HepG2 (cell line): ENCODE measurements around the gene WNT3A. TPM values are rescaled to one million over a fixed set of nuclear protein-coding genes. Genes with fewer than 3 reads are reported as not detected.
A peak's percentile ranks its signal among the peaks of the same experiment; 100 is the strongest.

Experiments used
- ATAD3A ChIP-seq: sonication (generic); formaldehyde crosslinking; IDR thresholded peaks from 2 replicates; pipeline ENCODE4 v1.4.0; 2020; ENCODE audit warnings: missing genetic modification reagents
- KDM1A ChIP-seq: IDR thresholded peaks from 2 replicates; pipeline ENCODE4 v1.6.1; 2016; ENCODE audit warnings: missing compliant biosample characterization
- NFATC3 ChIP-seq: sonication (generic); formaldehyde crosslinking; IDR thresholded peaks from 2 replicates; pipeline ENCODE4 v1.5.1; 2020; ENCODE audit warnings: mild to moderate bottlenecking, missing genetic modification reagents
- RFXAP ChIP-seq: sonication (generic); formaldehyde crosslinking; IDR thresholded peaks from 2 replicates; pipeline ENCODE4 v1.4.0; 2020; ENCODE audit warnings: missing genetic modification reagents, borderline replicate concordance
- SSRP1 ChIP-seq: IDR thresholded peaks from 2 replicates; pipeline ENCODE4 v1.6.1; 2016; ENCODE audit warnings: control low read depth
- ZFP62 ChIP-seq: sonication (generic); formaldehyde crosslinking; IDR thresholded peaks from 2 replicates; pipeline ENCODE4 v1.4.0; 2020; ENCODE audit warnings: missing genetic modification reagents
- ZNF207 ChIP-seq: fragments of 450-650 bp; IDR thresholded peaks from 2 replicates; pipeline ENCODE4 v1.6.1; 2016; ENCODE audit warnings: antibody characterized with exemption, borderline replicate concordance
- ZNF232 ChIP-seq: sonication (generic); formaldehyde crosslinking; IDR thresholded peaks from 2 replicates; pipeline ENCODE4 v1.4.0; 2020; ENCODE audit warnings: missing genetic modification reagents, borderline replicate concordance
- ZNF296 ChIP-seq: sonication (generic); formaldehyde crosslinking; conservative IDR thresholded peaks from 2 replicates; pipeline ENCODE4 v1.5.0; 2020; ENCODE audit warnings: mild to moderate bottlenecking, missing genetic modification reagents
- ZNF354B ChIP-seq: sonication (generic); formaldehyde crosslinking; IDR thresholded peaks from 2 replicates; pipeline ENCODE4 v1.8.0; 2022; ENCODE audit warnings: mild to moderate bottlenecking, missing genetic modification reagents
- polyA plus RNA-seq, 8 experiments: library from polyadenylated mRNA; depleted of rRNA in 3 of 8; stranded (reverse) in 7 of 8; unstranded in 1 of 8; fragments of >200 nt; fragmentation: Illumina TruSeq in 4 of 8; extraction: Trizol in 4 of 8; gene quantifications; 2 replicates each; pipeline versions ENCODE4 v1.2.1 to v1.2.3, GENCODE V29; 2011 to 2016; ENCODE audit warnings: low read depth in 4 of 8, missing spikeins in 1 of 8, mixed read lengths in 1 of 8; ENCODE audit not compliant: insufficient read depth in 1 of 8
- total RNA-seq, 5 experiments: library from RNA; depleted of rRNA; stranded (reverse); fragments of >200 nt; fragmentation: Illumina TruSeq; extraction: Trizol; gene quantifications; 2 replicates each; pipeline ENCODE4 v1.2.3, GENCODE V29; 2016; ENCODE audit warnings: low read depth in 1 of 5
- TF ChIP-seq, protein P1 (sequence below), 2 experiments: IDR thresholded peaks; 2 replicates each; pipeline ENCODE4 v1.6.1; 2011 to 2012; ENCODE audit warnings: low read length in 2 of 2, borderline replicate concordance in 1 of 2, low read depth in 1 of 2, mild to moderate bottlenecking in 1 of 2, moderate library complexity in 1 of 2
- TF ChIP-seq, protein P2 (sequence below): sonication (generic); formaldehyde crosslinking; IDR thresholded peaks from 2 replicates; pipeline ENCODE4 v1.8.0; 2022; ENCODE audit warnings: missing genetic modification reagents, mild to moderate bottlenecking, borderline replicate concordance
- TF ChIP-seq, protein P3 (sequence below): sonication (generic); formaldehyde crosslinking; IDR thresholded peaks from 2 replicates; pipeline ENCODE4 v1.5.0; 2020; ENCODE audit warnings: mild to moderate bottlenecking, missing genetic modification reagents
- TF ChIP-seq, protein P4 (sequence below): sonication (generic); formaldehyde crosslinking; IDR thresholded peaks from 2 replicates; pipeline ENCODE4 v1.5.1; 2020; ENCODE audit warnings: missing genetic modification reagents, mild to moderate bottlenecking, borderline replicate concordance
- TF ChIP-seq, protein P5 (sequence below): sonication (generic); formaldehyde crosslinking; IDR thresholded peaks from 2 replicates; pipeline ENCODE4 v1.4.0; 2020; ENCODE audit warnings: mild to moderate bottlenecking, low read depth, missing genetic modification reagents

The WNT3A gene
- total and polyA plus RNA-seq, 2 of the 13 experiments (the other 11 are each of a cell fraction or from before 2014, with no cell fraction given), result not detected

DNA sequence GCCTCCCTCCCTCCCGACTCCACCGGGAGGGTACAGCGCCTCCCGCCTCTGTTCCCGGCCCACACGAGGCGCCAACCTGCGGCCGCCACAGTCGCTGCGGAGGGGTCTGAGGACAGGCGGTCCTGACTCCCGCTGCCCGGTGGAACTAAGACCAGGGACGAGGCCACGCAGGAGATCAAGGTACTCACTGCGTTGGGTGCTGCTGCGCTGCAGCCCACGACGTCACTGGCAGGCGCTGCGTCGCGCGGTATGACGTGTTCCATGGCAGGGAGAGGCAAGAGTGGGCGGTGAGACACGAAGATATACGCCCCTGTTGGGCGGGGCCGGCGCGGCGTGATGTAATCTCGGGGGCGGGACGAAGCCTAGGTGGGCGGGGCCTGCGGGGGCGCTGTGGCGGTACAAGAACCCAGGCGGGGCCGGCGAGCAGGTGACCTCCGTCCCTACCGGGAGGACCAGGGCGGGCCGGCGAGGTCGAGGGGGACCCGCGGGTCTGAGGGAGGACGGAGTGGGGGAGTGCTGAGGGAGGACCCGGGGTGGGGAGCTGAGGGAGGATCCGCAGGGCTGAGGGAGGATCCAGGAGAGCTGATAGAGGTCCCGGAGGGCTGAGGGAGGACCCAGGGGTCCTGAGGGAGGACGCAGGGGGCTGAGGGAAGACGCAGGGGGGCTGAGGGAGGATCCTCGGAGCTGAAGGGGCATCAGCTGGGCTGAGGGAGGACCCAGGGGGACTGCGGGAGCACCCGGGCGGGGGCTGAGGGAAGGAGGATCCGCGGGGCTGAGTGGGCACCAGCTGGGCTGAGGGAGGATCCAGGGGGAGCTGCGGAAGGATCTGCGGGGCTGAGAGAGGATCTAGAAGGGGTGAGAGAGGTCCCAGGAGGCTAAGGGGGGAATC is 102.5 kb downstream of the WNT3A start, which contains the start of gene MRPL55 (continued):
- TF ChIP-seq, protein P1, sequence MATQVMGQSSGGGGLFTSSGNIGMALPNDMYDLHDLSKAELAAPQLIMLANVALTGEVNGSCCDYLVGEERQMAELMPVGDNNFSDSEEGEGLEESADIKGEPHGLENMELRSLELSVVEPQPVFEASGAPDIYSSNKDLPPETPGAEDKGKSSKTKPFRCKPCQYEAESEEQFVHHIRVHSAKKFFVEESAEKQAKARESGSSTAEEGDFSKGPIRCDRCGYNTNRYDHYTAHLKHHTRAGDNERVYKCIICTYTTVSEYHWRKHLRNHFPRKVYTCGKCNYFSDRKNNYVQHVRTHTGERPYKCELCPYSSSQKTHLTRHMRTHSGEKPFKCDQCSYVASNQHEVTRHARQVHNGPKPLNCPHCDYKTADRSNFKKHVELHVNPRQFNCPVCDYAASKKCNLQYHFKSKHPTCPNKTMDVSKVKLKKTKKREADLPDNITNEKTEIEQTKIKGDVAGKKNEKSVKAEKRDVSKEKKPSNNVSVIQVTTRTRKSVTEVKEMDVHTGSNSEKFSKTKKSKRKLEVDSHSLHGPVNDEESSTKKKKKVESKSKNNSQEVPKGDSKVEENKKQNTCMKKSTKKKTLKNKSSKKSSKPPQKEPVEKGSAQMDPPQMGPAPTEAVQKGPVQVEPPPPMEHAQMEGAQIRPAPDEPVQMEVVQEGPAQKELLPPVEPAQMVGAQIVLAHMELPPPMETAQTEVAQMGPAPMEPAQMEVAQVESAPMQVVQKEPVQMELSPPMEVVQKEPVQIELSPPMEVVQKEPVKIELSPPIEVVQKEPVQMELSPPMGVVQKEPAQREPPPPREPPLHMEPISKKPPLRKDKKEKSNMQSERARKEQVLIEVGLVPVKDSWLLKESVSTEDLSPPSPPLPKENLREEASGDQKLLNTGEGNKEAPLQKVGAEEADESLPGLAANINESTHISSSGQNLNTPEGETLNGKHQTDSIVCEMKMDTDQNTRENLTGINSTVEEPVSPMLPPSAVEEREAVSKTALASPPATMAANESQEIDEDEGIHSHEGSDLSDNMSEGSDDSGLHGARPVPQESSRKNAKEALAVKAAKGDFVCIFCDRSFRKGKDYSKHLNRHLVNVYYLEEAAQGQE (IDR thresholded peaks at IDR 0.05; ENCODE audit: borderline replicate concordance in 1 of 2, low read depth in 1 of 2, low read length in 2 of 2), result no peak
- no peak for TF ChIP-seq KDM1A (CRISPR knock-in tag)
- no peak for TF ChIP-seq SSRP1 (CRISPR knock-in tag)
- TF ChIP-seq ZNF296 (CRISPR knock-in tag), result no peak
- TF ChIP-seq, protein P2, sequence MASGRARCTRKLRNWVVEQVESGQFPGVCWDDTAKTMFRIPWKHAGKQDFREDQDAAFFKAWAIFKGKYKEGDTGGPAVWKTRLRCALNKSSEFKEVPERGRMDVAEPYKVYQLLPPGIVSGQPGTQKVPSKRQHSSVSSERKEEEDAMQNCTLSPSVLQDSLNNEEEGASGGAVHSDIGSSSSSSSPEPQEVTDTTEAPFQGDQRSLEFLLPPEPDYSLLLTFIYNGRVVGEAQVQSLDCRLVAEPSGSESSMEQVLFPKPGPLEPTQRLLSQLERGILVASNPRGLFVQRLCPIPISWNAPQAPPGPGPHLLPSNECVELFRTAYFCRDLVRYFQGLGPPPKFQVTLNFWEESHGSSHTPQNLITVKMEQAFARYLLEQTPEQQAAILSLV (CRISPR knock-in tag), result peak; percentile 74; the same call in 1 of the 2 replicates
- TF ChIP-seq RFXAP (CRISPR knock-in tag), result peak; percentile 89; the same call in 1 of the 2 replicates
- TF ChIP-seq ATAD3A (CRISPR knock-in tag), result no peak
- no peak; the same call in 1 of the 2 replicates for TF ChIP-seq NFATC3
- 0 out of 2 replicates have a peak, but pooled peaks have one; percentile 18 for TF ChIP-seq ZNF232 (CRISPR knock-in tag)
- TF ChIP-seq ZNF207, result no peak
- TF ChIP-seq, protein P3, sequence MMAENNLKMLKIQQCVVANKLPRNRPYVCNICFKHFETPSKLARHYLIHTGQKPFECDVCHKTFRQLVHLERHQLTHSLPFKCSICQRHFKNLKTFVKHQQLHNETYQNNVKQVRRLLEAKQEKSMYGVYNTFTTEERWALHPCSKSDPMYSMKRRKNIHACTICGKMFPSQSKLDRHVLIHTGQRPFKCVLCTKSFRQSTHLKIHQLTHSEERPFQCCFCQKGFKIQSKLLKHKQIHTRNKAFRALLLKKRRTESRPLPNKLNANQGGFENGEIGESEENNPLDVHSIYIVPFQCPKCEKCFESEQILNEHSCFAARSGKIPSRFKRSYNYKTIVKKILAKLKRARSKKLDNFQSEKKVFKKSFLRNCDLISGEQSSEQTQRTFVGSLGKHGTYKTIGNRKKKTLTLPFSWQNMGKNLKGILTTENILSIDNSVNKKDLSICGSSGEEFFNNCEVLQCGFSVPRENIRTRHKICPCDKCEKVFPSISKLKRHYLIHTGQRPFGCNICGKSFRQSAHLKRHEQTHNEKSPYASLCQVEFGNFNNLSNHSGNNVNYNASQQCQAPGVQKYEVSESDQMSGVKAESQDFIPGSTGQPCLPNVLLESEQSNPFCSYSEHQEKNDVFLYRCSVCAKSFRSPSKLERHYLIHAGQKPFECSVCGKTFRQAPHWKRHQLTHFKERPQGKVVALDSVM (CRISPR knock-in tag), result peak; percentile 39; the same call in 1 of the 2 replicates
- TF ChIP-seq ZFP62 (CRISPR knock-in tag), result 0 out of 2 replicates have a peak, but pooled peaks have one; percentile 82
- TF ChIP-seq, protein P4, sequence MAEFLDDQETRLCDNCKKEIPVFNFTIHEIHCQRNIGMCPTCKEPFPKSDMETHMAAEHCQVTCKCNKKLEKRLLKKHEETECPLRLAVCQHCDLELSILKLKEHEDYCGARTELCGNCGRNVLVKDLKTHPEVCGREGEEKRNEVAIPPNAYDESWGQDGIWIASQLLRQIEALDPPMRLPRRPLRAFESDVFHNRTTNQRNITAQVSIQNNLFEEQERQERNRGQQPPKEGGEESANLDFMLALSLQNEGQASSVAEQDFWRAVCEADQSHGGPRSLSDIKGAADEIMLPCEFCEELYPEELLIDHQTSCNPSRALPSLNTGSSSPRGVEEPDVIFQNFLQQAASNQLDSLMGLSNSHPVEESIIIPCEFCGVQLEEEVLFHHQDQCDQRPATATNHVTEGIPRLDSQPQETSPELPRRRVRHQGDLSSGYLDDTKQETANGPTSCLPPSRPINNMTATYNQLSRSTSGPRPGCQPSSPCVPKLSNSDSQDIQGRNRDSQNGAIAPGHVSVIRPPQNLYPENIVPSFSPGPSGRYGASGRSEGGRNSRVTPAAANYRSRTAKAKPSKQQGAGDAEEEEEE, result peak; percentile 56; the same call in 1 of the 2 replicates
- TF ChIP-seq, protein P5, sequence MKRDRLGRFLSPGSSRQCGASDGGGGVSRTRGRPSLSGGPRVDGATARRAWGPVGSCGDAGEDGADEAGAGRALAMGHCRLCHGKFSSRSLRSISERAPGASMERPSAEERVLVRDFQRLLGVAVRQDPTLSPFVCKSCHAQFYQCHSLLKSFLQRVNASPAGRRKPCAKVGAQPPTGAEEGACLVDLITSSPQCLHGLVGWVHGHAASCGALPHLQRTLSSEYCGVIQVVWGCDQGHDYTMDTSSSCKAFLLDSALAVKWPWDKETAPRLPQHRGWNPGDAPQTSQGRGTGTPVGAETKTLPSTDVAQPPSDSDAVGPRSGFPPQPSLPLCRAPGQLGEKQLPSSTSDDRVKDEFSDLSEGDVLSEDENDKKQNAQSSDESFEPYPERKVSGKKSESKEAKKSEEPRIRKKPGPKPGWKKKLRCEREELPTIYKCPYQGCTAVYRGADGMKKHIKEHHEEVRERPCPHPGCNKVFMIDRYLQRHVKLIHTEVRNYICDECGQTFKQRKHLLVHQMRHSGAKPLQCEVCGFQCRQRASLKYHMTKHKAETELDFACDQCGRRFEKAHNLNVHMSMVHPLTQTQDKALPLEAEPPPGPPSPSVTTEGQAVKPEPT, result no peak
- no peak; the same call in 1 of the 2 replicates for TF ChIP-seq ZNF354B
